MM.1S (cell line): ENCODE measurements around the gene WDR3.

Experiments used
- DNase-seq: peaks from one replicate; pipeline ENCODE4 v3.0.0-alpha.2; 2015
- H2AFZ ChIP-seq: fragments of 300-600 bp; sonication (generic); 2 replicates; pipeline ENCODE4 v1.6.0; 2016; ENCODE audit warnings: antibody characterized with exemption, low read length
- H3F3A ChIP-seq: fragments of 300-600 bp; sonication (generic); 2 replicates; pipeline ENCODE4 v1.6.1; 2016; ENCODE audit warnings: mild to moderate bottlenecking, antibody characterized with exemption, low read length, moderate library complexity, mixed read lengths; ENCODE audit not compliant: insufficient read depth
- H3K27ac ChIP-seq: fragments of 300-600 bp; sonication (generic); 2 replicates; pipeline ENCODE4 v1.5.1; 2016; ENCODE audit warnings: mild to moderate bottlenecking, low read length
- H3K27me3 ChIP-seq: fragments of 300-600 bp; sonication (generic); replicated peaks from 2 replicates; pipeline ENCODE4 v1.6.0; 2016; ENCODE audit warnings: low read length; ENCODE audit not compliant: insufficient read depth
- H3K36me3 ChIP-seq: fragments of 300-600 bp; sonication (generic); replicated peaks from 2 replicates; pipeline ENCODE4 v1.6.1; 2016; ENCODE audit warnings: mild to moderate bottlenecking, low read length, mixed read lengths; ENCODE audit not compliant: insufficient read depth
- H3K4me1 ChIP-seq: fragments of 300-600 bp; sonication (generic); 2 replicates; pipeline ENCODE4 v1.6.1; 2016; ENCODE audit warnings: low read length, mixed read lengths
- H3K4me2 ChIP-seq: fragments of 300-600 bp; sonication (generic); 2 replicates; pipeline ENCODE4 v1.6.0; 2016; ENCODE audit warnings: low read depth, low read length
- H3K4me3 ChIP-seq: fragments of 300-600 bp; sonication (generic); 2 replicates; pipeline ENCODE4 v1.5.1; 2016; ENCODE audit warnings: low read length, mixed read lengths
- H3K79me2 ChIP-seq: fragments of 300-600 bp; sonication (generic); 2 replicates; pipeline ENCODE4 v1.6.1; 2016; ENCODE audit warnings: mixed run types, low read length, mixed read lengths
- H3K9ac ChIP-seq: fragments of 300-600 bp; sonication (generic); 2 replicates; pipeline ENCODE4 v1.6.1; 2016; ENCODE audit warnings: low read length, mixed read lengths
- H3K9me2 ChIP-seq: fragments of 300-600 bp; sonication (generic); replicated peaks from 2 replicates; pipeline ENCODE4 v1.6.1; 2016; ENCODE audit warnings: mild to moderate bottlenecking, low read length, mixed read lengths; ENCODE audit not compliant: insufficient read depth
- H3K9me3 ChIP-seq: fragments of 300-600 bp; sonication (generic); replicated peaks from 2 replicates; pipeline ENCODE4 v1.6.1; 2016; ENCODE audit warnings: mild to moderate bottlenecking, low read length, mixed read lengths; ENCODE audit not compliant: insufficient read depth
- H4K20me1 ChIP-seq: fragments of 300-600 bp; sonication (generic); 2 replicates; pipeline ENCODE4 v1.6.1; 2016; ENCODE audit warnings: mild to moderate bottlenecking, low read length, moderate library complexity, mixed read lengths; ENCODE audit not compliant: insufficient read depth
- EZH2 ChIP-seq: fragments of 300-600 bp; sonication (generic); optimal IDR thresholded peaks from 2 replicates; pipeline ENCODE3; 2017; ENCODE audit warnings: low read depth, mild to moderate bottlenecking, antibody characterized with exemption, low read length, mixed read lengths
- EZH2phosphoT487 ChIP-seq: fragments of 300-600 bp; sonication (generic); IDR thresholded peaks from 2 replicates; pipeline ENCODE4 v1.6.1; 2018; ENCODE audit warnings: antibody characterized with exemption, low read length
- TF ChIP-seq, protein P1 (sequence below): fragments of 300-600 bp; sonication (generic); IDR thresholded peaks from 2 replicates; pipeline ENCODE4 v1.5.1; 2016; ENCODE audit warnings: antibody characterized with exemption, low read length, mixed read lengths

WDR3 gene

GRCh38 chr1:117930484-117930883 lies 945 bp downstream of the WDR3 start:
- peak overlapping the region; percentile 75; the same call in 1 of the 2 replicates for H3K27ac ChIP-seq
- H3K79me2 ChIP-seq, result peaks cover 86% of the 10 kb centered on the region
- peak overlapping the region; percentile 75 for H3K4me2 ChIP-seq
- no peaks in the 10 kb centered on the region for H3K36me3 ChIP-seq
- TF ChIP-seq EZH2phosphoT487 (no peak), EZH2 (no peak)
- TF ChIP-seq, protein P1, sequence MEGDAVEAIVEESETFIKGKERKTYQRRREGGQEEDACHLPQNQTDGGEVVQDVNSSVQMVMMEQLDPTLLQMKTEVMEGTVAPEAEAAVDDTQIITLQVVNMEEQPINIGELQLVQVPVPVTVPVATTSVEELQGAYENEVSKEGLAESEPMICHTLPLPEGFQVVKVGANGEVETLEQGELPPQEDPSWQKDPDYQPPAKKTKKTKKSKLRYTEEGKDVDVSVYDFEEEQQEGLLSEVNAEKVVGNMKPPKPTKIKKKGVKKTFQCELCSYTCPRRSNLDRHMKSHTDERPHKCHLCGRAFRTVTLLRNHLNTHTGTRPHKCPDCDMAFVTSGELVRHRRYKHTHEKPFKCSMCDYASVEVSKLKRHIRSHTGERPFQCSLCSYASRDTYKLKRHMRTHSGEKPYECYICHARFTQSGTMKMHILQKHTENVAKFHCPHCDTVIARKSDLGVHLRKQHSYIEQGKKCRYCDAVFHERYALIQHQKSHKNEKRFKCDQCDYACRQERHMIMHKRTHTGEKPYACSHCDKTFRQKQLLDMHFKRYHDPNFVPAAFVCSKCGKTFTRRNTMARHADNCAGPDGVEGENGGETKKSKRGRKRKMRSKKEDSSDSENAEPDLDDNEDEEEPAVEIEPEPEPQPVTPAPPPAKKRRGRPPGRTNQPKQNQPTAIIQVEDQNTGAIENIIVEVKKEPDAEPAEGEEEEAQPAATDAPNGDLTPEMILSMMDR, result no peak
- H3F3A ChIP-seq, result peaks cover 6% of the 10 kb centered on the region; the same call in 1 of the 2 replicates
- H2AFZ ChIP-seq, result peak overlapping the region; percentile 71; the same call in 1 of the 2 replicates
- H3K4me1 ChIP-seq, result 0 out of 2 replicates have a peak, but pooled peaks cover 3% of the 10 kb centered on the region
- no peaks in the 10 kb centered on the region for H3K9me3 ChIP-seq
- H3K4me3 ChIP-seq, result peak overlapping the region; percentile 94
- no peak for DNase-seq
- no peaks in the 10 kb centered on the region for H4K20me1 ChIP-seq
- H3K27me3 ChIP-seq, result no peaks in the 10 kb centered on the region
- no peaks in the 10 kb centered on the region for H3K9me2 ChIP-seq
- peak overlapping the region; percentile 74 for H3K9ac ChIP-seq

GRCh38 chr1:117932576-117932975 lies 3.0 kb downstream of the WDR3 start:
- Histone ChIP-seq H3K4me2 (no peak overlapping the region), H3K27me3 (no peaks in the 10 kb centered on the region), H3K27ac (no peak overlapping the region), H3K9ac (no peak overlapping the region), H3K9me2 (no peaks in the 10 kb centered on the region), H3K9me3 (no peaks in the 10 kb centered on the region), H3K4me3 (no peak overlapping the region), H3K4me1 (0 out of 2 replicates have a peak, but pooled peaks cover 3% of the 10 kb centered on the region), H4K20me1 (no peaks in the 10 kb centered on the region), H3K79me2 (peaks cover 65% of the 10 kb centered on the region), H3F3A (peaks cover 6% of the 10 kb centered on the region; the same call in 1 of the 2 replicates), H3K36me3 (no peaks in the 10 kb centered on the region), H2AFZ (no peak overlapping the region)
- DNase-seq, result no peak
- TF ChIP-seq EZH2 (no peak), EZH2phosphoT487 (no peak)
- TF ChIP-seq, protein P1, result no peak

DNA sequence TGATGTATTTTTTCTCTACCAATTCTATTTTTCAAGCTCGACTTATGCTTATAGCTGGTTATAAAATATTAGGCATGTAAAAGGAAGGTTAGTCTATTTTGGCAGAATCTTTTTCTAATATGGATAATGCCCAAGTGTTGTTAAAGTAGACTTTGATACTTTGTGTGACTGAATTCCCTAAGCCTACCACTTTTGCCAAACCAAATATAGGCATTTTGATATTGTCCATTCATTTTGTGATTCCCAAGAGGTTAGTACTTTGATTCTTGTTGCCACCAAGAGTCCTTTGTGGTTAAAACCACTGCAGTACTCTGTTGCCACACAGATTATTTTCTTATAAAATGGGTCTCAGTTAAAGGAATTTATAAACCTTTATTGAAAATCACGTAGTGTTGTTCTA lies 4.2 kb downstream of the WDR3 start:
- no peaks in the 10 kb centered on the region for H3K9me2 ChIP-seq
- TF ChIP-seq, protein P1, result no peak
- TF ChIP-seq EZH2phosphoT487 (no peak), EZH2 (no peak)
- no peaks in the 10 kb centered on the region for H3K36me3 ChIP-seq
- H3K27ac ChIP-seq, result no peak overlapping the region
- no peak overlapping the region for H3K4me2 ChIP-seq
- H3F3A ChIP-seq, result peaks cover 6% of the 10 kb centered on the region; the same call in 1 of the 2 replicates
- no peak overlapping the region for H3K4me3 ChIP-seq
- H3K27me3 ChIP-seq, result no peaks in the 10 kb centered on the region
- 0 out of 2 replicates have a peak, but pooled peaks cover 3% of the 10 kb centered on the region for H3K4me1 ChIP-seq
- H3K9ac ChIP-seq, result no peak overlapping the region
- no peak for DNase-seq
- H3K79me2 ChIP-seq, result peaks cover 53% of the 10 kb centered on the region
- no peak overlapping the region for H2AFZ ChIP-seq
- H4K20me1 ChIP-seq, result no peaks in the 10 kb centered on the region
- H3K9me3 ChIP-seq, result no peaks in the 10 kb centered on the region
